ENCODE measurements around the gene PROX2.

The PROX2 gene

DNA sequence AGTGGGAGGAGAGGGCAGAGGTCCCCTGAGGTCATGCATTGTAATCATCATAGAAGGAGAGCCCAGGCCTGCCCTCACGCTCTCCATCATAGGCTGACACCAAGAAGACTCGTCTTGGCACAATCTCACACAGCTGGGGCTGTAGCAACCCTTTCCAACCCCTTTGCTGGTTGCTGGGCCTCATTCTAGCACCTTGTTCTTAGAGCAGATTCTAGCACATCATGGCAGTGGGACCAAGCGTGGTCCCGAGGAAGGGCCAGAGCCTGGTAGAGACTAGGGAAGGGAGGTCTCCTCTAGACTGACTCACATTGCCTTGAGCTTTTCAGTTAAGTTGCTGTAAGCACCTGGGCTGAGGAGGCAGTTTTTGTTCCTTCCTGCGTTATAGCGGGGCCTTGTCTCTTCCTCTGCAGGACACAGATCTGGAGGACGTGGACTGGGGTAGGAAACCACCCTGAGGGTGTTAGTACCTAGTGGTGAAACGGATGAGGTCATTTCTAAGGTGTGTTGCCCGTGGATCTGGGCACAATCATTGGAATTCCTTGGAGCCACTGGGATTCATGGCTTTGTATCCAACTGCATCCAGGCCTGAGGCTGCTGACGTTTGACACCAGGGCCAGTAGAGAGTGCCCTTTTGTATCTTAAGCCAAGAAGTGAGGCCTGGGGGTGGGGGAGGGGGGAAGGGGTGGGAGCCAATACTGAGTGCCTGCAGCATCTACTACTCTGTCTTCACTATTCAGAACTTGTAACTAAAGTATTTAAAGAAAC is 27.2 kb upstream of the PROX2 start:
- H3K4me3 ChIP-seq (ENCODE audit: low read length) = no peak overlapping the region
- TF ChIP-seq ZNF274 (IDR thresholded peaks at IDR 0.05; ENCODE audit: low read depth, low read length) = no peak

DNA sequence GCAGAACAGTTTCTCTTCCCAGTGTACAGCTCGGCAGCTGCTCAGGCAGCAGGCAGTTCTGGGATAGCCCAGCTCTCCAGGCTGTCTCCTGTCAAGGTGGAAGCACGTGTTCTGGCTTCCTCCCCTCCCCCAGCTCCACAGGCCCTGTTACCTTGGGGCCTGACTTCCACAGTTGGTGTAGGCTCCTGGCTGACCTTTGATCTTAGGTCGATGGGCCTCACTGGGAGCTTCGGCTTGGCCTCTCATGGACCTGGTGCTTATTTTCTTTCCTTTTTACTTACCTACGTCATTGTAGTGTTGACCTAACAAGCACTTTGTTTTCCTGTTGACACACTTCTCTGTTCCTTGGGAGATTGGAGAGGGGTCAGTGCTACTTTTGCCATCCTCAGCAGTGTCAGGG is 22.7 kb upstream of the PROX2 start:
- H3K4me3 ChIP-seq (ENCODE audit: low read length) = no peak overlapping the region
- TF ChIP-seq ZNF274 (IDR thresholded peaks at IDR 0.05; ENCODE audit: low read depth, low read length) = no peak

DNA sequence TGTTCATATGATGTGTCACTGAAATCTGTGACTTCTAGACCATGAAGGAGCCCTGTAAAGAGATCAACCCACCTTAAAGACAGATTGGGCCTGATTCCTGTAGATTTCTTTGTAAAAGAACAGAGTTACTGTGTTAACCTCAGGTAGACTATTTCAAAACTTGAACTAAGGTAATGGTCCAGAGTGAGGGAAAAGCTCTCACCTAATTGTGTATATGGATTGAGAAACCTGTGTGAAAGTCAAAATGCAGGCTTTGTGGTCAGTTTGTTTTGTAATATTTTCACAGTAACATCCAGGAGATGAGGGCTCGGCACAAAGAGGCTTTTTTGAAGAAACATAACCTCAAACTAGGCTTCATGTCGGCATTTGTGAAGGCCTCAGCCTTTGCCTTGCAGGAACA is 22.1 kb upstream of the PROX2 start:
- no peak overlapping the region for H3K4me3 ChIP-seq (ENCODE audit: low read length)
- TF ChIP-seq ZNF274 (IDR thresholded peaks at IDR 0.05; ENCODE audit: low read depth, low read length) = no peak

DNA sequence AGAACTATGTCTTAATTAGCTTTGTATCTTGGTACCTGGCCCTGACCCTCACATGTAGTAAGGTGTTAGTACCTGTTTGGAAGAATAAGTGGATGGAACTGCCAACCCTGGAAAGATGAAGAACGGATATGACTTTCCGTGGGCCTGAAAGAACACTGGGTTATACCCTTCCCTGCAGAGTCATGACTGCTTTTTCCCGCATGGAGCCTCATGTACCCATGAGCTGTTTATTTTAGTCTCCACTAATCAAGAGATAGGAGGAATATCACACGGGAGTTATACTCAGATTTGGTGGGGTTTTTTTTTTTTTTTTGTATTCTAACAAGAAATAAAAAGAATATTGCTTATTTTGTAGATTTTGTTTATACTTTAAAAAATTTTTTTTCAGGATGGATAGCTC is 21.7 kb upstream of the PROX2 start:
- no peak for TF ChIP-seq ZNF274 (IDR thresholded peaks at IDR 0.05; ENCODE audit: low read depth, low read length)
- H3K4me3 ChIP-seq (ENCODE audit: low read length) = no peak overlapping the region

DNA sequence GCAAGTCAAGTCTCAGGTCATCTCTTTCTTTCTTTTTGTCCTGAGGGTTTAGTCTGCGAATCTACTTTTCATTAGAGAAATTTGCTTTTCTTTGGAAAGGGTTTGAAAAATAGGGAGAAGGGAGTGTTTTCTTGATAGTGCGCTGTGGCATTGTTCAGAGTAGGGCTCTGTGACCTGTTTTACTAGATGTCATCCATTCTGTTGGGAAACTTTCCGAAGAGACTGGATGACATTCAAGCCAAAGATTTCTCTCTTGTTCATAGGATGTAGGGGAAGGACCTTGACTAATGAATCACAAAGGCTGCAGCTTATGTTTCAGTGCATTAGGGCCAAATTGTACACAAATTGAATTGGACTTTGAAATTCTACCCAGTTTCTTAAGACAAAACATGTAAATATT is 20.5 kb upstream of the PROX2 start:
- TF ChIP-seq ZNF274 (IDR thresholded peaks at IDR 0.05; ENCODE audit: low read depth, low read length) = no peak

DNA sequence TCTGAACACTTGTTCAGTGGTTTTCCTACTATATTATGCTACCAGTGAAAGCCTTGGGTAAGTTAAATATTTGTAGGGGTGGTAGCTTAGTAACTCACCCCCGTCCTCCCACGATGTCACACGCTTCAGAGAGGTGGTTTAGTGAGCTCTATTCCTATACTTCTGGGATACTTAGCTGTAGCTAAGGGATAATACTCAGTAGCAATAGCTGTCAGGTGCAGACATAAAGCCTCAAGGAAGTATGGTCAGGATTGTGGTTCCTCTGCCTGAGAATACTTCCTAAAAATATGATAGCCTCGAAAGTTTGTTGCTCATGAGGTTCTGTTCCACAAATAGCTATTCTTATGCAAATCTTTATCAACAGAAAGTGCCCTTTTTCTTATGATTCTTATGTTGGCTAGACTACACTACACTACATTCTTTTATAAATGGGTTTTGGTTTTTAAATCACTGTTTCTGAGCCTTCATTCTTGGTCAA is 17.7 kb upstream of the PROX2 start:
- peak overlapping the region; percentile 61; the same call in 1 of the 2 replicates for H3K4me3 ChIP-seq (ENCODE audit: low read length)
- TF ChIP-seq ZNF274 (IDR thresholded peaks at IDR 0.05; ENCODE audit: low read depth, low read length) = no peak

More for the DNA sequence above, 20.5 kb upstream of the PROX2 start:
- no peak overlapping the region for H3K4me3 ChIP-seq (ENCODE audit: low read length)

DNA sequence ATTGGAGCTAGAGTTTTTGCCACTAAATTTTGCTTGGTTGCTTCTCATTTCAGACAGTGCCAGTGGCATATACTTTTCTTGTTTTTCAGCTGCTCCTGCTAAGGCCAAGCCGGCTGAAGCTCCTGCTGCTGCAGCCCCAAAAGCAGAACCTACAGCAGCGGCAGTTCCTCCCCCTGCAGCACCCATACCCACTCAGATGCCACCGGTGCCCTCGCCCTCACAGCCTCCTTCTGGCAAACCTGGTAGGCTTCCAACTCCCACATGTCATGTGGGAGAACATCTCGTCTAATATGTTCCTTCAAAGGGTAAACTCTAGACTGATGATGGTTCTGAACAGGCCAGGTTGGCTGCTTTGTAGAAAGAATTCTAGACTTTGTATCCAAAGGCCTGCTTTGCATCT is 16.8 kb upstream of the PROX2 start:
- TF ChIP-seq ZNF274 (IDR thresholded peaks at IDR 0.05; ENCODE audit: low read depth, low read length) = no peak
- H3K4me3 ChIP-seq (ENCODE audit: low read length) = no peak overlapping the region; the same call in 1 of the 2 replicates

DNA sequence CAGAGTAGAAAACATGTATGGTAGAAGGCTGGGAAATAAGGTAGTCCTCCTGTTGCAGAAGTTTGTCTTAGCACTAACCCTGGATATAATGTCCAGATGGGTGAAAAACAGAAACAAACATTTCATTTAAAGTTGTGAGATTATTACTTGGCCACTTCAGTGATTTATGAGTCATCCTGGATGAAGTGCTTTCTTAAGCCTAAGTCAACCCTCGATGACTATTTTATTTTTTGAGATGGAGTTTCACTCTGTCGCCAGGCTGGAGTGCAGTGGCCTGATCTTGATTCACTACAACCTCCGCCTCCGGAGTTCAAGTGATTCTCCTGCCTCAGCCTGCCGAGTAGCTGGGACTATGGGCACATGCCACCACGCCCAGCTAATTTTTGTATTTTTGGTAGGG is 15.9 kb upstream of the PROX2 start:
- no peak overlapping the region for H3K4me3 ChIP-seq (ENCODE audit: low read length)
- TF ChIP-seq ZNF274 (IDR thresholded peaks at IDR 0.05; ENCODE audit: low read depth, low read length) = no peak

DNA sequence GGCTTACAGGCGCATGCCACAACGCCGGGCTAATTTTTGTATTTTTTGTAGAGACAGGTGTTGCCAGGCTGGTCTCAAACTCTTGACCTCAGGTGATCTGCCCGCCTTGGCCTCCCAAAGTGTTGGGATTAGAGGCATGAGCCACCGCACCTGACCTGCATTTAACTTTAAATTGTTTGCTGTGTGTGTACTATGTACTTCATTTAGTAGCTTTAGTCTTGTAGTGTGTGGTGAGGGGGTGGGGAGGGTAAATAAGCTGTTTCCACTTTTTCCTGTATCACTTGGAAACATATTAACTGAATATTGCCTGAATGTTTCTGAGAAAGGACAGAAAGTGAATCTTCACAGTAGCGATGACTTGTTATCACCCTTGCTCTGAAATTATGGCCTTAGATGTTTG is 14.3 kb upstream of the PROX2 start:
- H3K4me3 ChIP-seq (ENCODE audit: low read length) = no peak overlapping the region
- no peak for TF ChIP-seq ZNF274 (IDR thresholded peaks at IDR 0.05; ENCODE audit: low read depth, low read length)

DNA sequence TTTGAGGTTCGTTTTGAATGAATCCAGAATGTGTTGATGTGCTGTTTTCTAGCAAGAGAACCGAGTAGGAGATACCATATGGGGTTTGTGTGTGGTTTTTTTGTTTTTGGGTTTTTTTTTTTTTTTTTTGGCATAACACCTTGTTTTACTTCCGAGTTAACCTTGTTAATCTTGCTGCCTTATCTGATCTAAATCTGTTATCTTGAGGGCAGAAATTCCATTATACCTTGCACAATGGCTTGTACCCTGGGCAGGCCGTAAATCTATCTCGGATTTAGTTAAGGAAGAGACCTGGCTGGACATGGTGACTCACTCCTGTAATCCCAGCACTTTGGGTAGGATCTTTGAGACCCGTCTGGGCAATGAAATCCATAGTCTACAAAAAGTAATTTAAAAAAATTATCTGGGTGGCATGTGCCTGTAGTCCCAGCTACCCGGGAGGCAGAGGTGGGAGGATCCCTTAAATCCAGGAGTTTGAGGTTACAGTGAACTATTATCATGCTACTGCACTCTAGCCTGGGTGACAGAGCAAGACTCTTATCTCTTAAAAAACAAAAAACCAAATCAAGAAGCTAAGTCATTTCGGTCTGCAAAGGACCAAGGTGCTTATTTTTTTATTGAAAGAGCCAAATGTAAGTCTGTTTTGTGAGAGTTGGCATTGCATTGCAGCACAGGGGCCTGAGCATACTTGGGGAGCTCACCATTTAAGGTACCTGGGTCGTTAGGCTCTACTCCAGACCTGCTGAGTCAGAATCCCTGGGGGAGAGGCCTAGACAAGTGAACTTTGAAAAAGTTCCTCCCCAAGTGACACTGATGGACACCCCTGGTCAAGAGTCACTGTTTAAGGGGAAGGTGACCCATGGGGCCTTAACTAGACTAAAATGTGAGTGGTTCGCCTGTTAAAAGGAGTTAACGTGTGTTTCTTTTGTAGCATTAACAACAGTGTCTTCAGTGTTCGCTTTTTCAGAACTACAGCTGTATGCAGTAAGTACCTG is 12.5 kb upstream of the PROX2 start:
- no peak overlapping the region for H3K4me3 ChIP-seq (ENCODE audit: low read length)
- TF ChIP-seq ZNF274 (IDR thresholded peaks at IDR 0.05; ENCODE audit: low read depth, low read length) = no peak

DNA sequence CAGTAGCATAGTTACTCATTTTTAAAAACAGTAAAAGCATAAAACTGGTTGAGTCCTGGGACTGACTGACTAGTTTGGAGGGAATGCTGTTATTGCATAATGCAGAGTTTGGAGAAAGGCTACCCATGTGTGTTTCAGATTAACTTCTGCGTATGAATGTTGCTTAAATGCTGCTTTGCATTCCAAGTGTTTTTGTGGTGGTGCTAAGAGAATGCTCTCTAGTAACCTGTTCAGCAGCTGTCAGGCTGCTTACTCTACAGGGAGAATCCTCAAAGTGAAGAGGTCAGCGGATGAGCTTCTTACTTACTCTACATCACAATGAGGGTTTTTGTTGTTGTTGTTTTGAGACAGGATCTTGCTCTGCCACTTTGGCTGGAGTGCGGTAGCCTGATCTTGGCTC is 10.1 kb upstream of the PROX2 start:
- no peak for TF ChIP-seq ZNF274 (IDR thresholded peaks at IDR 0.05; ENCODE audit: low read depth, low read length)
- H3K4me3 ChIP-seq (ENCODE audit: low read length) = no peak overlapping the region

DNA sequence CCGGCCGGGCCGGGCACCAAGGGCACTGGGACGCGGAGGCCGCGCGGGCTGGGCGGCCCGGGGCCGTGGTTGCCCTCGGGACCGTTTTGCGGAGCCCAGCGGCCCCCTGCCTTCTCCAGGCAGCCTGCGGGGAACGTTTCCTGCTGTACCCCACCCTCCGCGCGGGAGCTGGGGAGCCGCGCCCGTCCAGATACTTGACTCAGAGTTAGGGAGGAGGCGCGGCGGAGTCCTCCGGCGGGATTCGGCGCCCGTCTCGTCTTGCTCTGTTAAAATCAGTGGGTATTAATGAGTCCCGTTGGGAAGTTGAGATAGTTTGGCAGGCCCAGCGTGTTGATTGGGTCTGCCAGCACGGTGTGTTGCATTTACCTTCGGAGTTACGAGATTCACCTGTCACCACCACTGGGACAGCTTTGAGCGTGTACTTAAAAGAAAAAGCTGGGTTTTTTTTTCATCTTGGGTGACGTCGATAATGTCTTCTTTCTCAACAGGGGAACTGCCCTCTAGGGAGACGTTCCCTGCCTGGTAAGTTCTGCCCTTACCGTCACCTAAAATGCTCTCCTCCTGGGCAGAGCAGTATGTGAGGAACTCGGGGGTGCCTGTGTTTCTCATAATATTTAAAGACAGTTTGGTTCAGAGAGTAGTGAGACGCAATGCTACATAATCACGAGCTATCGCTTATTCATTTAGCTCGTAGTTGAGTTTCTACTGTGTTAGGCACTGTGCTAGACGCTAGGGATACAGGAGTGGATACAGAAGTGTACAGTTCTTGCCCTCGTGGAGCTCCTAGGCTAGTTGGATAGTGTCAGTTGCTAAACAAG is 6.4 kb upstream of the PROX2 start:
- no peak for TF ChIP-seq ZNF274 (IDR thresholded peaks at IDR 0.05; ENCODE audit: low read depth, low read length)
- peak overlapping the region; percentile 97 for H3K4me3 ChIP-seq (ENCODE audit: low read length)

DNA sequence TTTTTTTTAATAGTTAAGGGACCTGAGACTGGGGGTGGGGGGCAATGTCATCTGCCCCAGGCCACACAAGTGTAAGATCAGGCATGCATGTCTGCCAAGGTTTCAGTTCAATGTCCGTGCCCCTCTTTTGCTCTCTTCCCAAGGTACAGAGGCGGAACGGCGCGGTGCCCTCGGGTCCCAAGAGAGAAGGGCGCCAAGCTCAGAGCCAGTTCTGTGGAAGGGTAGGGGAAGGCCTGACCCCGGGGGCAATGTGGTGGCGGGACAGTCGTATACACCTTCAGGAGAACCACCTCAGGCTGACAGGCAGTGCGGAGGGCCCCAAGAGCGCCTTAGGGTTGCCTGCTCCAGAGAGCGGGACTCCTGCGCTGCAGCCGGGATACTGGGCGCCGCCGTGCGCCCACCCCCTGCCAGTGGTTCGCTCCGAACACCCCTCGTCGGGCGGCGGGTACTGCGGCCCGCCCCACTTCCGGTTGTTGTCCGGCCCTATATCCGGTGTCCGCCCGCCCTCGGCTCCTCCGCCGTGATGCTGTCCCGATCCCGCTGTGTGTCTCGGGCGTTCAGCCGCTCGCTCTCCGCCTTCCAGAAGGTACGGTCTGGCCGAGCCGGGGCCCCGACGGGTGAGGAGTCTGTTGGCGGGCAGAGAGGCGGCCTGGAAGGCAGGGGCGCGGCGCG is 5.6 kb upstream of the PROX2 start, which contains the start of gene DLST:
DLST (plus strand) TSS at position 486 of the 672 bp plus-strand sequence; CDS start at position 524, 38 bp downstream.
- no peak for TF ChIP-seq ZNF274 (IDR thresholded peaks at IDR 0.05; ENCODE audit: low read depth, low read length)
- peak within 1 kb of the TSS; percentile 97 for H3K4me3 ChIP-seq (ENCODE audit: low read length)
